Kasumi-1 (cell line): ENCODE data around the gene GRK5.

Source experiments
- DNase-seq, 2 experiments: peaks; one replicate each; lab custom pipeline; 2025; lab: John Stamatoyannopoulos, UW

GRK5 gene

GRCh38 chr10:119198438-119198837, 8.9 kb upstream of the GRK5 start:
- peak; percentile 79 to 91 for DNase-seq

GRCh38 chr10:119199231-119199992, 8.0 kb upstream of the GRK5 start:
- peak; percentile 94 to 96 for DNase-seq

GRCh38 chr10:119201233-119201632, 6.1 kb upstream of the GRK5 start:
- no peak for DNase-seq

- no peak for DNase-seq
Observed at GRCh38 chr10:119203006-119203405, 4.4 kb upstream of the GRK5 start.

GRCh38 chr10:119205894-119206602, 1.3 kb upstream of the GRK5 start:
- DNase-seq, result peak; percentile 90 to 91

- peak; percentile 65 to 82 for DNase-seq
Observed at GRCh38 chr10:119206603-119207365, 587 bp upstream of the GRK5 start.

GRCh38 chr10:119207713-119208552, 562 bp downstream of the GRK5 start:
- peak; percentile 22 to 43 for DNase-seq

GRCh38 chr10:119208553-119208940, 1.2 kb downstream of the GRK5 start:
- no peak for DNase-seq

GRCh38 chr10:119209035-119209735, 1.8 kb downstream of the GRK5 start:
- peak; percentile 68 to 82 for DNase-seq

GRCh38 chr10:119209736-119210355, 2.5 kb downstream of the GRK5 start:
- no peak for DNase-seq

GRCh38 chr10:119210633-119211032, 3.3 kb downstream of the GRK5 start:
- no peak for DNase-seq

- DNase-seq, result no peak
Observed at GRCh38 chr10:119211176-119211575, 3.8 kb downstream of the GRK5 start.

- DNase-seq, result no peak
Observed at GRCh38 chr10:119211625-119212441, 4.5 kb downstream of the GRK5 start.

- DNase-seq, result no peak
Observed at GRCh38 chr10:119215371-119215770, 8.0 kb downstream of the GRK5 start.

GRCh38 chr10:119216127-119216526, 8.8 kb downstream of the GRK5 start:
- no peak for DNase-seq

GRCh38 chr10:119217401-119217800, 10.0 kb downstream of the GRK5 start:
- DNase-seq, result no peak

- no peak for DNase-seq
Observed at GRCh38 chr10:119217991-119218490, 10.7 kb downstream of the GRK5 start.

- no peak for DNase-seq
Observed at GRCh38 chr10:119219871-119220270, 12.5 kb downstream of the GRK5 start.

GRCh38 chr10:119221201-119221600, 13.8 kb downstream of the GRK5 start:
- DNase-seq, result no peak

- DNase-seq, result no peak
Observed at GRCh38 chr10:119221666-119222065, 14.3 kb downstream of the GRK5 start.
